B cell (primary cell): ENCODE data around the gene APRT.

Experiments used
- EZH2 ChIP-seq: IDR thresholded peaks from 2 replicates; pipeline ENCODE4 v1.6.1; 2012; ENCODE audit warnings: borderline replicate concordance, low read depth, mild to moderate bottlenecking, moderate library complexity, low read length; ENCODE audit not compliant: insufficient read depth, poor library complexity, severe bottlenecking
- TF ChIP-seq, protein P1 (sequence below): fragments of 200-600 bp; IDR thresholded peaks from one replicate; pipeline ENCODE4 v1.8.0; 2022; ENCODE audit warnings: antibody characterized with exemption, mild to moderate bottlenecking

DNA sequence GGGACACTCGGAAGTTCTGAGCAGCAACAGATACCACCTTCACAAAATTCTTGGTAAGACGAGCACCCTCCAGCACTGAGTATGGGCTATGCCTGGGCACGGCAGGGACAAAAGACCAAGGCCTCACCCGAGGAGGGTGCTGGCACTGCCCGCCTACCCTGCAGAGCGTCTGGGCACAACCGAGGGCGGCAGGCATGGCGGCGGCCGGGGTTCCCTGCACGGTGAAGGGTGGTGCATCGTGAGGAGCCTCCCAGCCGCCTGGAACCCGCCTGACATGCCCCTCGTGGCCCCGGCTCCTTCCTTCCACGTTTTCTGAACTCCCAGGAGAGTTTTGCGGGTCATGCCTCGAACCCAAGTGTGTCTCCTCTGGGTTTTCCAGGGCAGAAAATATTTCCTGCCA is 26.1 kb upstream of the APRT start:
- TF ChIP-seq, protein P1, sequence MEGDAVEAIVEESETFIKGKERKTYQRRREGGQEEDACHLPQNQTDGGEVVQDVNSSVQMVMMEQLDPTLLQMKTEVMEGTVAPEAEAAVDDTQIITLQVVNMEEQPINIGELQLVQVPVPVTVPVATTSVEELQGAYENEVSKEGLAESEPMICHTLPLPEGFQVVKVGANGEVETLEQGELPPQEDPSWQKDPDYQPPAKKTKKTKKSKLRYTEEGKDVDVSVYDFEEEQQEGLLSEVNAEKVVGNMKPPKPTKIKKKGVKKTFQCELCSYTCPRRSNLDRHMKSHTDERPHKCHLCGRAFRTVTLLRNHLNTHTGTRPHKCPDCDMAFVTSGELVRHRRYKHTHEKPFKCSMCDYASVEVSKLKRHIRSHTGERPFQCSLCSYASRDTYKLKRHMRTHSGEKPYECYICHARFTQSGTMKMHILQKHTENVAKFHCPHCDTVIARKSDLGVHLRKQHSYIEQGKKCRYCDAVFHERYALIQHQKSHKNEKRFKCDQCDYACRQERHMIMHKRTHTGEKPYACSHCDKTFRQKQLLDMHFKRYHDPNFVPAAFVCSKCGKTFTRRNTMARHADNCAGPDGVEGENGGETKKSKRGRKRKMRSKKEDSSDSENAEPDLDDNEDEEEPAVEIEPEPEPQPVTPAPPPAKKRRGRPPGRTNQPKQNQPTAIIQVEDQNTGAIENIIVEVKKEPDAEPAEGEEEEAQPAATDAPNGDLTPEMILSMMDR: no peak
- TF ChIP-seq EZH2: no peak
